Subcutaneous adipose tissue (tissue), 4 donors: Measurements from ENCODE around the gene NPSR1. TPM values are rescaled to one million over a fixed set of nuclear protein-coding genes. Genes with fewer than 3 reads are reported as not detected.

Experiments used
- total RNA-seq, 4 donors: library from RNA; depleted of rRNA; stranded (reverse); fragments of >200 nt; gene quantifications; one replicate each; pipeline ENCODE4 v1.1.0, GENCODE V29; 2016
- TF ChIP-seq, protein P1 (sequence below): fragments of 450-650 bp; IDR thresholded peaks from one replicate; pipeline ENCODE4 v1.5.1; 2016; ENCODE audit warnings: low read depth, mild to moderate bottlenecking, control low read depth, antibody characterized with exemption, moderate library complexity

Gene NPSR1
- total RNA-seq, 4 donors from 2014 or later = not detected

GRCh38 chr7:34675749-34676374 is 17.8 kb downstream of the NPSR1 start:
- TF ChIP-seq, protein P1, sequence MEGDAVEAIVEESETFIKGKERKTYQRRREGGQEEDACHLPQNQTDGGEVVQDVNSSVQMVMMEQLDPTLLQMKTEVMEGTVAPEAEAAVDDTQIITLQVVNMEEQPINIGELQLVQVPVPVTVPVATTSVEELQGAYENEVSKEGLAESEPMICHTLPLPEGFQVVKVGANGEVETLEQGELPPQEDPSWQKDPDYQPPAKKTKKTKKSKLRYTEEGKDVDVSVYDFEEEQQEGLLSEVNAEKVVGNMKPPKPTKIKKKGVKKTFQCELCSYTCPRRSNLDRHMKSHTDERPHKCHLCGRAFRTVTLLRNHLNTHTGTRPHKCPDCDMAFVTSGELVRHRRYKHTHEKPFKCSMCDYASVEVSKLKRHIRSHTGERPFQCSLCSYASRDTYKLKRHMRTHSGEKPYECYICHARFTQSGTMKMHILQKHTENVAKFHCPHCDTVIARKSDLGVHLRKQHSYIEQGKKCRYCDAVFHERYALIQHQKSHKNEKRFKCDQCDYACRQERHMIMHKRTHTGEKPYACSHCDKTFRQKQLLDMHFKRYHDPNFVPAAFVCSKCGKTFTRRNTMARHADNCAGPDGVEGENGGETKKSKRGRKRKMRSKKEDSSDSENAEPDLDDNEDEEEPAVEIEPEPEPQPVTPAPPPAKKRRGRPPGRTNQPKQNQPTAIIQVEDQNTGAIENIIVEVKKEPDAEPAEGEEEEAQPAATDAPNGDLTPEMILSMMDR = no peak

DNA sequence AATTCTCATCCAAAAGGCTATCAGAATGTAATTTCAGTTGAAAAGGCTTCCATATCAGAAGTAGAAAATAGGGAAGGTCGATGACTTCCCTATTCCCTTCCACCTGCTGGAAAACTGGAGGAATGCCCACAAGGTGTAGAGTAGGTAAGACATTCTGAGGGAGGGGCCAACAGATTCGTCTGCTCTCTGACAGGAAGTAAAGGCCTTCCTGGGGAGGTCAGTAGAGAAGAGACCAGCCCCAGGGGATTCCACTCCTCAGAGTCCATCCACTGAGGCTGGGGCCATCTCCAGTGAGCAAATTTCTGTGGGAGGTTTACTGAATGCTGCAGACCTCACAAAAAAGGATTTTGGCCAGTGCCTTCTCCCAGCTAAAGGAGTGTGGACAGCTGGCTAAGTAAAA is 19.5 kb downstream of the NPSR1 start:
- TF ChIP-seq, protein P1 = no peak

GRCh38 chr7:34687529-34687928 is 29.5 kb downstream of the NPSR1 start:
- TF ChIP-seq, protein P1 = no peak

GRCh38 chr7:34696415-34696814 is 38.4 kb downstream of the NPSR1 start:
- TF ChIP-seq, protein P1 = no peak

DNA sequence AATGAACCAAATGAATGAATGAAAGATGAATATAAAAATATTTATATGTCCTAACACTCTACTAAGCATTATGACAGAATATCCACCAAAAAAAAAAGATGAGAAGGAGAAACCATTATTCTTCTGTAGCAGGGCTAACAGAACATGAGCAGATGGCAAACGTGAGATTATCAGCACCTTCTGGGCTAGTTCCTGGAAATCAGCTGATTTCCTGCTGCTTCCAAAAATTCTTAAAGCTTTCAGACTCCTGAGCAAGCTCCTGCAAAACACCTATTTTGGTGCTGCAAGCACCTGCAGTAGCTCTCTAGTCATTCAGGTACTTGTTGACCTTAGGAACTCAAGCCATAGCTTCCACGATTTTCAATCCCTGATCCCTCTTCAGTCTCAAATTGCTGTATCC is 51.8 kb downstream of the NPSR1 start:
- TF ChIP-seq, protein P1 = no peak

- TF ChIP-seq, protein P1 = no peak
Observed at GRCh38 chr7:34718867-34719266, 60.8 kb downstream of the NPSR1 start.

- TF ChIP-seq, protein P1 = no peak
Observed at GRCh38 chr7:34719636-34720035, 61.6 kb downstream of the NPSR1 start.
